ENCODE data around the gene SYCP3.
"Not testable (repeated sequence)": the region's sequence is repeated elsewhere in the genome, so short reads cannot be mapped to it uniquely, and the experiment has no call there.

SYCP3 gene

GRCh38 chr12:101713930-101714329 lies 25.3 kb downstream of the SYCP3 start:
- no peak for DNase-seq (ENCODE audit: low read depth in 2 of 3, low spot score in 1 of 3)

- no peak for DNase-seq (ENCODE audit: low read depth in 2 of 3, low spot score in 1 of 3)
These were observed 26.1 kb downstream of the SYCP3 start for GRCh38 chr12:101713059-101713682.

DNA sequence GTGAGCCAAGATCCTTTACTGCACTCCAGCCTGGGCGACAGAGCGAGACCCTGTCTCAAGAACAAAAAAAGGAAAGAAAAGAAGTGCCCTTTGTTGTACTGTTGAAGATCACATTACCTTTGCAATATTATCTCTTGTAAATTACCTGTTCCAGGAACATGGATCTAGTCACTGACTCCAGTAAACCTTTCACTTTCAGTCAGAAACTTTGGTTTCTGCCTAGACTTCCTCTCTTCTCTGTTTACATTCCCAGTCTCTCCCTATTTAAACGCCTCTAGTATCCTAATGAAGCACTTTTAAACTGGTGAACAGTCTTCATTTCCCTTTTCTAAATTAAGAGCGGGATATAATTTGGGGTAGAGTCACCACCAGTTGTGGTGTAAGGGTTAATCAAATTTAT lies 29.0 kb downstream of the SYCP3 start:
- DNase-seq (ENCODE audit: low read depth in 2 of 3, low spot score in 1 of 3), result no peak

DNA sequence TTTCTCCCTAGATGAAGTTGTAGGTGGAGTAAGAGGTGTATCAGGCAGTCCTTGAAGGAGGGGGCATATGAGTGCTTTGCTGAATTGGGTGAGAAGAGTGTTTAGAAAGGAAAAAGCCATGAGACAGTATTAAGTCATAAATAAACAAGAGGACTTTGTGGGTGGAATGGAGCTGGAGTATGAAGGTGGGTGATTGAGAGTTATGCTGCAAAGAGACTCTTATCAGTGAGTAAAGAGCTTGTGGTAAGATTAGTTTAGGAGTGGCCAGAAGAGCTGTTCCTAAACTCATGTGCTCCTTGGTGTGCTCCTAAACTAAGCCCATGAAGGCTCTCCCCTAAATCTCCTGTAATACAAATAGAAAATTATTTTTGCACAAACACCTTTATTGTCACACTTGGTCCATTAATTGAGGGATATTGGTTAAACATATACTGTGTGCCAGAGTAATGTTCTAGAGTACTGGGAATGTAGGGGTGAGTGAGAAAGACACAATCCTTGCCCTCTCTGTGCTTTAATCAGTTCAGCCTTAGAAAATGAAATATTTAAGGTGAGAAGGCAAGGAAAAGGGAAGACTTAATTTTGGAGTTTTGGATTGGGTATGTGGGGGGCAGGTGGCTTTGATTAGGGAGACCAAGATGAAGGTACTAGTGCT lies 32.0 kb downstream of the SYCP3 start:
- no peak for DNase-seq (ENCODE audit: low read depth in 2 of 3, low spot score in 1 of 3)

DNA sequence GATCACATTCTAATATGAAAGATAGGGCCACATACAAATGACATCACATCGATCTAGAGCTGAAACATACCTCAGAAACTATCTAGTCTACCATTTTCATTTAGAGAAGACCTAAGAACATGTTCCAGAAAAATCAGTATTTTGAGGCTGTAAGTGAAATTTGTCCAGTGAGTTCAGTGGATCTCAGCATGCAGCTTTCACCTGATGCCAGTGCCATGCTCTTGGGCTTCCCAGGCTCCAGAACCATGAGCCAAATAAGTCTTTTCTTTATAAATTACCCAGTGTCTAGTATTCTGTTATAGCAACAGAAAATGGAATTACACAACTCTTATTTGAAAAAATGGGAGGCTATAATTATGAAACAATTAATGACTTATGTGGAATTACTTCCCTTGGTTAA lies 32.9 kb downstream of the SYCP3 start:
- DNase-seq (ENCODE audit: low read depth in 2 of 3, low spot score in 1 of 3), result no peak

DNA sequence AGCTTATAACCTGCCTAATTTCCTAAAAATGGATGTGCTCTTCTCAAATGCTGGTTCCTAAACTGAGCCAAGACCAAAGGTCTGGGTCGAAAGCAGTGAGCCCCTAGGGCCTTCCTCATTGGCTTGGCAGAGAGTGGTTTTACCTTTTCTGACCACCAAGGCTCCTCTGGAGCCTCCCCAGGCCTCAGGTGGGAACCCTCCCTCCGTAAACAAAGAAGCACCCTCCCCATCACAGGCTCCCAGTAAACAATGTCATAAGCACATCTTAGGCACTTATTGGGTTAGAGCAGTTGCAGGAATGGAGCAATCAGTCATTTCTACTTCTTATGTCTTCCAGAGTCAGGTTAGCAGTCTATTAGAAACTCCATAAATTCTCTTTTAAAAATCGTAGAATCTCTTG lies 35.8 kb downstream of the SYCP3 start:
- no peak for DNase-seq (ENCODE audit: low read depth in 2 of 3, low spot score in 1 of 3)

- no peak for DNase-seq (ENCODE audit: low read depth in 2 of 3, low spot score in 1 of 3)
These were observed 38.9 kb downstream of the SYCP3 start for GRCh38 chr12:101700299-101700820.

- peak in 1 of 3 donors; percentile 3 for DNase-seq (ENCODE audit: low read depth in 2 of 3, low spot score in 1 of 3)
These were observed 40.4 kb downstream of the SYCP3 start for GRCh38 chr12:101698800-101699347.

DNA sequence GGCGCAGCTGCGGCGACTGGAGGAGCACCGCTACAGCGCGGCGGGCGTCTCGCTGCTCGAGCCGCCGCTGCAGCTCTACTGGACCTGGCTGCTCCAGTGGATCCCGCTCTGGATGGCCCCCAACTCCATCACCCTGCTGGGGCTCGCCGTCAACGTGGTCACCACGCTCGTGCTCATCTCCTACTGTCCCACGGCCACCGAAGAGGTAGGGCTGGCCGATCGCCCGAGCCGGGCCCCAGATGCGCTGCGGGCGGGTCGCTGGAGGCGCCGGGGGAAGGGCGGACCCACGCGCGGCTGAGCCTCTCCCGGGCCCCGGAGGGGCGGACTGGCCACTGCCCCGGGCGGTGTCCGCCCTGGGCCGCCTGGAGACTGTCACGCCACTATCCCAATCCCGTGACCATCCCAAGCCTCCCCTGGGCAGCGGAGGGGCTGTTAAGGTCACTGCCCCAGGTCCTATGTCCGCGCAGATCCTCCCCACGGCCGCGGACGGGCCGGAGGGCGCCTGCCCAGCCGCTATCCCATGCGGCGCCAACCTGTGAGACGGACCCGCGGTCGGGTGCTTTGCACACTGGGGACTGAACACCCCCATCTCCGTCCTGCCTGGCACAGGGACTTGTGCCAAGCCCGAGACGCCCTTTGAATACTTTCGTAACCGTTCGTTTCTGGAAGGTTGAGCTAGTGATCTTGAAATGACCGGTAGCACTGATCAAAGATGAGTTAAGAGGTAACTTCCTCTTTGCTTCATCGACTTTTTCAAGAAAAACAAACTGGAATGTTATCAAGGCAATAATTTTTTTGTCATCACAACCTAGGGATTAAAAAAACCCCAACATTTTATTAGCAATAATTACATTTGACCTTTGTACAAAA lies 41.1 kb downstream of the SYCP3 start:
- peak in 1 of 3 donors; percentile 13 for DNase-seq (ENCODE audit: low read depth in 2 of 3, low spot score in 1 of 3)

DNA sequence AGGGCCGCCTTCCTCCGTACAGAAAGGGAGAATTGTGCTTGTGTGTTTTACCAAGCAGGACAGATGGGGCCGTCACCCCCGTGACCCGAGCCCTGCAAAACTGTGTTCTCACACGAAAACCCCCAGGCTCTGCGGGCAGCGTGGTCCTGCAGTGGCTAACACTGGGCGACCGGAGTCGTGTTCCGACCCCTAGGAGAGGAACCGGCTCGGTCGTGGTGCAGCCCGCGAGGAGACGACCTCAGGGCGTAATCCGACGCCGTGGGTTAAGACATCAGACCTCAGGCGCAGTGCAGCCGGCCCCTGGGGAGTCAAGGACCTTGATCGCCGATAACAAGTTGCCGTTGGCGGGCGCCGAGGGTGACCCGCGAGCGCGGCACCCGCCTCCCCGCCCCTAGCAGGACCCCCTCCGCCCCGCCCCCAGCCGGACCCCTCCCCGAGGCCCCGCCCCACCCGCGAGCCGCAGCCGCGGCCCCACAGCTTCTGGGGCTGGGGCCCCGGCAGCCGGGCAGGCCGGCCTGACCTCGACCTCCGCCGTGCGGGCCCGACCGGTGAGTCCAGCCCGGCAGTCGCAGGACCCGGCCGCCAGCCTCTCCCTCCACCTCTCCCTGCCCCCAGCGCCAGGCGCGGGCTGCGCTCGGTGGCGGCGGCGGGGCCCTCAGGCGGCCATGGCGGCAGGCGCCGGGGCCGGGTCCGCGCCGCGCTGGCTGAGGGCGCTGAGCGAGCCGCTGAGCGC lies 41.9 kb downstream of the SYCP3 start, which contains the start of gene CHPT1:
CHPT1 (plus strand) TSS at position 444 of the 733 bp plus-strand sequence; CDS start at position 666, 222 bp downstream.
- peak; percentile 19 to 59 (median 34) for DNase-seq (ENCODE audit: low read depth in 2 of 3, low spot score in 1 of 3)

DNA sequence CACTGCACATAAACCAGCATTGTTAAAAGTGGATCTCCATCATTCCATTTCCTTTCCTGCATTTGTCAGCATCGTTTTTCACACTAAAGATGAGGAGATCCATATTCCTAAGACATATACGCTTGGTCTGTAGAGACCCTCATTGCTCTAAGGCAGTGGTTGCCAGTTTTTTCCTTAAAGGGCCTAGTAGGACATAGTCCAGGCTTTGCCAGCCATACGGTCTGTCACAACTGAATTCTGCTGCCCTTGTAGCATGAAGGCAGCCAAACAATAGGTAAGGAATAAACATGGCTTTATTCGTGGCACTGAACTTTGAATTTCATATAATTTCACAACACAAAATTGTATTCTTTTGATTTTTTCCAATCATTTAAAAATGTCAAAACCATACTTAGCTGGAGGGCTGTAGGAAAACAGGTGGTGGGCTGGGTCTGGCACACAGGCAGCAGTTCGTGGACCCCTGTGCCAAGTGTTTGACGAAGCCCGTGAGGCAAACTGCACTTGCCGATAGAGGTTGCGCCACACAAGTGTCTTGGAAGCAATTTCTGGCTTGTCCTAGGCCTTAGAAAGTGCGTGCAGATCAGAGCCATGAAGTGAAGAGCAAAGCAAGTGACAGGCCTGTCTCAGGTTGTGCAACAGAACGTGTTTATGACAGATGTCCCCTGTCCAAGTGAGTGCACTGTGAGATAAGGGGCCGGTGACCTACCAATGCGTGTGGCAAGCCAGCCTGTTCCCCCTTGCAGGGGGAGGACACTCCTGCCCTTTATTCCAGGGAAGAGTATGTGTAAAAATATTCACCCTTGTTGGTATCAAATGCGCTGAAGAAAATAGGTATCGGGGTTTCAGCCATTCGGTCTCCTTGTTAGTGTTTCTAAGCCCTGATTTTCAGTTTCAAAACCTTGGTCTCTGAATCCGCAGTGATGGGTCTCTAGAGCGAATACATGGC lies 42.7 kb downstream of the SYCP3 start:
- no peak for DNase-seq (ENCODE audit: low read depth in 2 of 3, low spot score in 1 of 3)

GRCh38 chr12:101695706-101696105 lies 43.6 kb downstream of the SYCP3 start:
- no peak for DNase-seq (ENCODE audit: low read depth in 2 of 3, low spot score in 1 of 3)

- DNase-seq (ENCODE audit: low read depth in 2 of 3, low spot score in 1 of 3), result no peak
These were observed 44.3 kb downstream of the SYCP3 start for GRCh38 chr12:101694986-101695385.

- DNase-seq (ENCODE audit: low read depth in 2 of 3, low spot score in 1 of 3), result no peak
These were observed 44.9 kb downstream of the SYCP3 start for GRCh38 chr12:101694297-101694848.

DNA sequence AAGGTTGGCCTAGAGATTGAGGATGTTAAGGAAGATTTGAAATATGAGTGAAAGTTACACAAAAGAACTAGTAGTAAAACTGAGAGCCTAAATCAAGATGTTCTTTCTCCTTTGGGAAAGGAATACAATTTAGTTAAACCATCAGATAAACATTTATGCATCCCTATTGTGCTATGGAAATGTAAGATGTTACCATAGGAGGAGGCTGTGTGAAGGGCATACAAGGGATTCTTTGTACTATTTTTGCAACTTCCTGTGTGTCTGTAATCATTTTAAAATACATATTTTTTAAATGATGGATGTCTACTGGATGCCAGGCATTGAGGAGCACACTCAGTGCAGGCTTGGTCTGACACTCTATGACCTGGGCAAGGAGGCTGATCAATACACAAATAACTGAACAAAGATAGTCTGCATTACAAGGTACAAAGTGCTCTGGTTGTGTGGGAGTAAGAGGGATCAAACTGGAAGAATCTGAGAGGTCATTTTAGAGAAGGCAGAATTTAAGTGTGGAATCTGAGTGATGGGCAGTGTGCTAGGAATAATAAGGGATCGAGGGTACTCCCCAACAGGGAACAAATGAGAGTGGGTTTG lies 47.7 kb downstream of the SYCP3 start:
- DNase-seq (ENCODE audit: low read depth in 2 of 3, low spot score in 1 of 3), result no peak

DNA sequence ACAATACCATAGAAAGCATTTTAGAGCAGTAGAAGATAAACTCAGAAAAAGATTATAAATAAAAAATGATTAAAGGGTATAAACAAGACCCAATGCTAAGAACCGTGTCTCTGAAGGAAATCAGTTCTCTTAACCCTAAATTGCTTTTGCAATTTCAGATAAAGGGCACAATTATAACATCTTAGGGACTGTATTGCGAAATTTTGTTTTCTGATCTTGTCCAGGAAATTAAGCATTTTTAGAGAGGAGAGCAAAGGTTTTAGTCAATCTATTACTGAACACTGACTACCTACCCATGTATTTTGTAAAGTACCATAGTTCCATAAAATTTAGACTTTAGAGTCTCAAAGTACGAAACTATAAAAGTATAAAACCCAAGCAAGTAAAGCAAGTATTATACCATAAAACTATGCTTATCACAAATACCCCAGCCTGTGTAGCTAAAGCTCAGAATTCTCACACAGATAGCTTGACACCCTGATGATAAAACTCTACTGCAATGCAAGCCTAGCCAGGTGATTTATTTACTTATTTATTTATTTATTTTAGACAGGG lies 48.6 kb downstream of the SYCP3 start:
- no peak for DNase-seq (ENCODE audit: low read depth in 2 of 3, low spot score in 1 of 3)

DNA sequence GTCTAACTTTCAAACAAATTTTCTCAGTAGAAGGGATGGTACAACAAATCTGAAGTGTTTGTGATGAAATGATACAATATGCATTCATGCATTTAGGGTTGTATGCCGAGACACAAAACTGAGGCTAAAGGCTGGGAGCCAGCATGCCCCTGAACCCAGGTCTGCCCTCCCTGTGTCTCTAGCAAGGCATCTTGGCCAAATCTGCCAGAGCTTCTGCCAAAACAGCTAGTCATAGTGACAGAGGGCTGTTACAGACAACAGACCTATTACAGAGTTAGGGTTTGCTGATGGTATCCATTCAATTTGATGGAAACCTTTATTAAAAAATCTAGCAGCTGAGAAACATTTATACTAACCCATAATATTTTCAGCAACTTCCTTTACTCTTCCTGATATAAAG lies 53.1 kb downstream of the SYCP3 start:
- DNase-seq (ENCODE audit: low read depth in 2 of 3, low spot score in 1 of 3), result no peak

GRCh38 chr12:101685092-101685491 lies 54.2 kb downstream of the SYCP3 start:
- DNase-seq (ENCODE audit: low read depth in 2 of 3, low spot score in 1 of 3), result no peak

GRCh38 chr12:101681627-101682026 lies 57.6 kb downstream of the SYCP3 start:
- DNase-seq (ENCODE audit: low read depth in 2 of 3, low spot score in 1 of 3), result not testable (repeated sequence)
